Measurements from ENCODE around the gene ARHGAP45. TPM values are rescaled to one million over a fixed set of nuclear protein-coding genes. Genes with fewer than 3 reads are reported as not detected.

The ARHGAP45 gene
- total and polyA plus RNA-seq, 12 donors, result 1.6 to 75.4 (median 30.9) TPM

- peak overlapping the region in 3 of 4 donors; percentile 26 to 69 (median 53) for H3K4me3 ChIP-seq
- H3K27ac ChIP-seq, result peak overlapping the region; percentile 86 to 99 (median 91)
- H3K4me1 ChIP-seq (replicated peaks in 1 of 2), result peaks cover 34 to 65% of the 10 kb centered on the region in 2 donors
- peaks cover 0 to 23% of the 10 kb centered on the region in 2 donors for H3K36me3 ChIP-seq (replicated peaks in 1 of 2)
- TF ChIP-seq CTCF (IDR thresholded peaks at IDR 0.05), result peak in 2 of 6 experiments; percentile 11 to 36
- peak; percentile 20 to 60 for TF ChIP-seq POLR2A (IDR thresholded peaks at IDR 0.05)
- intact Hi-C loops (cut with DNase I), result no loop called here
- peak; percentile 69 to 93 (median 91) for DNase-seq
- 35 to 63% (median 45%) methylated on average over 8 to 64 of the region's 64 CpGs for WGBS, 4 donors
- no peaks in the 10 kb centered on the region for H3K9me3 ChIP-seq (replicated peaks in 1 of 3)
- no peaks in the 10 kb centered on the region for H3K27me3 ChIP-seq
These were observed 65.0 kb downstream of the ARHGAP45 start for GRCh38 chr19:1131718-1132551.

GRCh38 chr19:1132552-1133383, 65.8 kb downstream of the ARHGAP45 start:
- Histone ChIP-seq H3K27ac (peak overlapping the region; percentile 86 to 99 (median 91)), H3K36me3 (replicated peaks in 1 of 2) (peaks cover 0 to 14% of the 10 kb centered on the region in 2 donors), H3K4me1 (replicated peaks in 1 of 2) (peaks cover 34 to 64% of the 10 kb centered on the region in 2 donors), H3K9me3 (replicated peaks in 1 of 3) (no peaks in the 10 kb centered on the region), H3K27me3 (no peaks in the 10 kb centered on the region), H3K4me3 (peak overlapping the region in 2 of 4 donors; percentile 26 to 69)
- intact Hi-C loops (cut with DNase I), result no loop called here
- 30 to 71% (median 43%) methylated on average over 18 to 48 of the region's 48 CpGs for WGBS, 4 donors
- no peak for TF ChIP-seq CTCF (IDR thresholded peaks at IDR 0.05)
- peak in 1 of 2 donors; percentile 41 for TF ChIP-seq POLR2A (IDR thresholded peaks at IDR 0.05)
- DNase-seq, result peak in 4 of 7 donors; percentile 63 to 79 (median 69)

GRCh38 chr19:1133471-1133929, 66.5 kb downstream of the ARHGAP45 start:
- peak in 1 of 7 donors; percentile 55 for DNase-seq
- intact Hi-C loops (cut with DNase I), result no loop called here
- peaks cover 34 to 64% of the 10 kb centered on the region in 2 donors for H3K4me1 ChIP-seq (replicated peaks in 1 of 2)
- no peaks in the 10 kb centered on the region for H3K9me3 ChIP-seq (replicated peaks in 1 of 3)
- no peaks in the 10 kb centered on the region for H3K27me3 ChIP-seq
- no peak overlapping the region for H3K4me3 ChIP-seq
- 89 to 96% (median 92%) methylated on average over 6 to 25 of the region's 25 CpGs for WGBS, 4 donors
- H3K36me3 ChIP-seq (replicated peaks in 1 of 2), result peaks cover 0 to 10% of the 10 kb centered on the region in 2 donors
- TF ChIP-seq CTCF (IDR thresholded peaks at IDR 0.05) (no peak), POLR2A (IDR thresholded peaks at IDR 0.05) (no peak)
- H3K27ac ChIP-seq, result peak overlapping the region; percentile 86 to 99 (median 91)

GRCh38 chr19:1134431-1134830, 67.5 kb downstream of the ARHGAP45 start:
- Histone ChIP-seq H3K9me3 (replicated peaks in 1 of 3) (no peaks in the 10 kb centered on the region), H3K27ac (peak overlapping the region in 4 of 5 donors; percentile 89 to 99 (median 94)), H3K4me1 (replicated peaks in 1 of 2) (peaks cover 34 to 56% of the 10 kb centered on the region in 2 donors), H3K27me3 (no peaks in the 10 kb centered on the region), H3K36me3 (replicated peaks in 1 of 2) (peaks cover 0 to 6% of the 10 kb centered on the region in 2 donors), H3K4me3 (no peak overlapping the region)
- intact Hi-C loops (cut with DNase I), result no loop called here
- TF ChIP-seq CTCF (IDR thresholded peaks at IDR 0.05) (no peak), POLR2A (IDR thresholded peaks at IDR 0.05) (no peak)
- 65 to 83% (median 82%) methylated on average over 9 to 11 of the region's 11 CpGs for WGBS, 4 donors
- peak in 1 of 7 donors; percentile 73 for DNase-seq
